Osteocyte (in vitro differentiated cells): ENCODE data around the gene FRMD6. TPM values are rescaled to one million over a fixed set of nuclear protein-coding genes. Genes with fewer than 3 reads are reported as not detected.
A peak's percentile ranks its signal among the peaks of the same experiment; 100 is the strongest.

Source experiments
- DNase-seq: peaks from one replicate; pipeline ENCODE4 v3.0.0; 2021; ENCODE audit warnings: mixed read lengths; ENCODE audit not compliant: unreplicated experiment; ENCODE audit errors: extremely low spot score
- H3K27ac Mint-ChIP-seq: one replicate; pipeline ENCODE4 v1.8.0; 2021; ENCODE audit warnings: mild to moderate bottlenecking, mixed read lengths; ENCODE audit not compliant: unreplicated experiment
- H3K27me3 Mint-ChIP-seq: one replicate; pipeline ENCODE4 v1.8.0; 2021; ENCODE audit warnings: mixed read lengths; ENCODE audit not compliant: unreplicated experiment
- H3K36me3 Mint-ChIP-seq: one replicate; pipeline ENCODE4 v1.8.0; 2021; ENCODE audit warnings: mixed read lengths; ENCODE audit not compliant: unreplicated experiment
- H3K4me1 Mint-ChIP-seq: one replicate; pipeline ENCODE4 v1.8.0; 2021; ENCODE audit warnings: mixed read lengths; ENCODE audit not compliant: unreplicated experiment
- H3K4me3 Mint-ChIP-seq: one replicate; pipeline ENCODE4 v1.8.0; 2021; ENCODE audit warnings: mild to moderate bottlenecking, moderate library complexity, mixed read lengths; ENCODE audit not compliant: unreplicated experiment
- H3K9me3 Mint-ChIP-seq: one replicate; pipeline ENCODE4 v1.8.0; 2021; ENCODE audit warnings: mixed read lengths; ENCODE audit not compliant: unreplicated experiment
- CTCF ChIP-seq: fragments of 200-600 bp; sonication (generic); IDR thresholded peaks from 2 replicates; pipeline ENCODE4 v1.5.0; 2021; ENCODE audit warnings: antibody characterized with exemption, mild to moderate bottlenecking, moderate library complexity
- total RNA-seq: library from RNA; stranded (reverse); gene quantifications from 2 replicates; pipeline ENCODE4 v1.2.1, GENCODE V29; 2021

The FRMD6 gene
- total RNA-seq, 1 donor from 2014 or later, result 124 TPM

- Mint-ChIP-seq H3K27ac (peak overlapping the region; percentile 25), H3K27me3 (no peaks in the 10 kb centered on the region), H3K9me3 (no peaks in the 10 kb centered on the region), H3K36me3 (peaks cover 28% of the 10 kb centered on the region), H3K4me1 (peaks cover 5% of the 10 kb centered on the region), H3K4me3 (no peak overlapping the region)
- TF ChIP-seq CTCF, result no peak
- DNase-seq, result no peak
Measured at GRCh38 chr14:51692646-51693045, 40.9 kb downstream of the FRMD6 start.

- peaks cover 13% of the 10 kb centered on the region for H3K4me1 Mint-ChIP-seq
- H3K36me3 Mint-ChIP-seq, result peaks cover 33% of the 10 kb centered on the region
- H3K4me3 Mint-ChIP-seq, result no peak overlapping the region
Measured at GRCh38 chr14:51697848-51698247, 46.1 kb downstream of the FRMD6 start.

GRCh38 chr14:51701951-51702350, 50.2 kb downstream of the FRMD6 start:
- DNase-seq, result no peak
- Mint-ChIP-seq H3K4me1 (peaks cover 13% of the 10 kb centered on the region), H3K36me3 (peaks cover 22% of the 10 kb centered on the region), H3K4me3 (no peak overlapping the region), H3K27me3 (no peaks in the 10 kb centered on the region), H3K27ac (peak overlapping the region; percentile 76), H3K9me3 (no peaks in the 10 kb centered on the region)
- no peak for TF ChIP-seq CTCF

More at GRCh38 chr14:51697848-51698247, 46.1 kb downstream of the FRMD6 start:
- H3K27me3 Mint-ChIP-seq, result no peaks in the 10 kb centered on the region
- no peak for DNase-seq
- H3K9me3 Mint-ChIP-seq, result no peaks in the 10 kb centered on the region
- TF ChIP-seq CTCF, result no peak
- H3K27ac Mint-ChIP-seq, result no peak overlapping the region

- H3K27me3 Mint-ChIP-seq, result no peaks in the 10 kb centered on the region
- no peak for TF ChIP-seq CTCF
- no peak overlapping the region for H3K4me3 Mint-ChIP-seq
- H3K36me3 Mint-ChIP-seq, result peaks cover 32% of the 10 kb centered on the region
- DNase-seq, result no peak
- no peak overlapping the region for H3K27ac Mint-ChIP-seq
- H3K9me3 Mint-ChIP-seq, result no peaks in the 10 kb centered on the region
- peaks cover 16% of the 10 kb centered on the region for H3K4me1 Mint-ChIP-seq
Measured at GRCh38 chr14:51703787-51704186, 52.1 kb downstream of the FRMD6 start.

GRCh38 chr14:51704545-51704944, 52.8 kb downstream of the FRMD6 start:
- H3K27ac Mint-ChIP-seq, result no peak overlapping the region
- peaks cover 11% of the 10 kb centered on the region for H3K4me1 Mint-ChIP-seq

More at GRCh38 chr14:51704545-51704944, 52.8 kb downstream of the FRMD6 start:
- peak overlapping the region; percentile 30 for H3K4me3 Mint-ChIP-seq
- no peaks in the 10 kb centered on the region for H3K9me3 Mint-ChIP-seq
- TF ChIP-seq CTCF, result peak; percentile 22
- H3K27me3 Mint-ChIP-seq, result no peaks in the 10 kb centered on the region
- peaks cover 32% of the 10 kb centered on the region for H3K36me3 Mint-ChIP-seq
- no peak for DNase-seq
